MCF 10A (cell line): Measurements from ENCODE around the gene FABP6. TPM values are rescaled to one million over a fixed set of nuclear protein-coding genes. Genes with fewer than 3 reads are reported as not detected.
A peak's percentile ranks its signal among the peaks of the same experiment; 100 is the strongest.

Experiments used
- BruUV-seq: library from RNA; stranded (reverse); fragments of 400-500 nt; replicated peaks from 2 replicates; lab custom pipeline; 2021; lab: Mats Ljungman, UMichigan
- CTCF ChIA-PET: fragments of 300-600 bp; sonication (Branson Sonifier 250); formaldehyde crosslinking; extraction: SDS; loops from one replicate; lab custom pipeline; 2021; ENCODE audit warnings: antibody characterized with exemption, inconsistent platforms; lab: Yijun Ruan, JAX
- POLR2A ChIA-PET: fragments of 300-600, 350-650 bp; sonication (Branson Sonifier 250); formaldehyde crosslinking; extraction: SDS; loops from one replicate; lab custom pipeline; 2020; ENCODE audit warnings: antibody characterized with exemption, inconsistent platforms; lab: Yijun Ruan, JAX
- DNase-seq: peaks from one replicate; pipeline ENCODE4 v3.0.0-alpha.2; 2018; ENCODE audit not compliant: unreplicated experiment
- H3K27ac Mint-ChIP-seq: one replicate; pipeline ENCODE4 v1.8.0; 2022; ENCODE audit warnings: mild to moderate bottlenecking, low read depth, mixed read lengths; ENCODE audit not compliant: unreplicated experiment
- H3K27me3 Mint-ChIP-seq: one replicate; pipeline ENCODE4 v1.8.0; 2022; ENCODE audit warnings: mixed read lengths; ENCODE audit not compliant: insufficient read depth, unreplicated experiment
- H3K36me3 Mint-ChIP-seq: one replicate; pipeline ENCODE4 v1.8.0; 2022; ENCODE audit warnings: mild to moderate bottlenecking, moderate library complexity, mixed read lengths; ENCODE audit not compliant: insufficient read depth, unreplicated experiment
- H3K4me1 Mint-ChIP-seq: one replicate; pipeline ENCODE4 v1.8.0; 2022; ENCODE audit warnings: mixed read lengths; ENCODE audit not compliant: insufficient read depth, unreplicated experiment
- H3K4me3 Mint-ChIP-seq: one replicate; pipeline ENCODE4 v1.8.0; 2022; ENCODE audit warnings: mild to moderate bottlenecking, moderate library complexity, mixed read lengths; ENCODE audit not compliant: unreplicated experiment
- H3K9me3 Mint-ChIP-seq: one replicate; pipeline ENCODE4 v1.8.0; 2022; ENCODE audit warnings: mixed read lengths; ENCODE audit not compliant: unreplicated experiment
- CTCF ChIP-seq: fragments of 200-600 bp; IDR thresholded peaks from one replicate; pipeline ENCODE4 v1.8.0; 2022; ENCODE audit warnings: antibody characterized with exemption, mild to moderate bottlenecking; ENCODE audit not compliant: unreplicated experiment
- intact Hi-C: fragments of 100-400 bp; cut with micrococcal nuclease; formaldehyde crosslinking; loops from 2 replicates; pipeline ENCODE4 v1.14.1; 2022
- total RNA-seq: library from RNA; stranded (reverse); gene quantifications from 2 replicates; pipeline ENCODE4 v1.2.3, GENCODE V29; 2022

The FABP6 gene
- total RNA-seq, 1 experiment from 2014 or later, result not detected

DNA sequence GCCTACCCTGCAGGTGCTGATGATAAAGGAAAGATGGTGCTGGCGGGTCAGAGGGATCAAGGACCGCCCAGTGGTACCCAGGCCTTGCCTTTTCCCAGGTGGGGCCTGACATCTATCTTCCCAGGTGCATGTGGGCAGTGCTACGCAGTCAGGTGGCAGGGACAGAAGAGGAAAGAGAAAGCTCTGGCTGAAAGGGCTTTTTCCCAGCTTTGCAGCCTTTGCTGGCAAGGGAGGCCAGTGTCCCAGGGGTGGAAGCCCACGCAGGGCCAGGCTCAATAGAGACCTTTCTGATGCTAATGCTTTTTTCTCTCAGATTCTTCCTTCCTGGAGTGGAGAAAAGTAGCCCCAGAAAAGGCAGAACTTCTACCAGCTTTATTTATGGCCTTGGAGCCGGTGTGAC, 36.7 kb downstream of the FABP6 start:
- no peak overlapping the region for H3K27ac Mint-ChIP-seq
- POLR2A ChIA-PET, result interaction anchor here (1.2 kb wide), 1 partner anchor 21 kb away, joined by 3 read pairs; no protein-coding TSS in a partner anchor
- CTCF ChIA-PET, result interaction anchor here (0.6 to 1.3 kb wide), 2 partner anchors 15 to 229 kb away, joined by 4 to 5 read pairs; no protein-coding TSS in a partner anchor

GRCh38 chr5:160266752-160267345, 37.5 kb downstream of the FABP6 start:
- no peaks in the 10 kb centered on the region for H3K36me3 Mint-ChIP-seq
- H3K27ac Mint-ChIP-seq, result no peak overlapping the region
- no peak for DNase-seq
- no peak for TF ChIP-seq CTCF
- H3K4me1 Mint-ChIP-seq, result no peaks in the 10 kb centered on the region
- no peaks in the 10 kb centered on the region for H3K9me3 Mint-ChIP-seq
- intact Hi-C loops, result no loop called here
- BruUV-seq, result no TSS peak
- H3K4me3 Mint-ChIP-seq, result no peak overlapping the region
- CTCF ChIA-PET, result interaction anchor here (0.6 to 3.1 kb wide), 3 partner anchors 24 to 81 kb away, joined by 3 to 11 read pairs (median 8); no protein-coding TSS in a partner anchor
- H3K27me3 Mint-ChIP-seq, result no peaks in the 10 kb centered on the region
- POLR2A ChIA-PET, result interaction anchor here (1.0 to 2.0 kb wide), 3 partner anchors 17 to 57 kb away, joined by 3 to 5 read pairs (median 3); no protein-coding TSS in a partner anchor

More for the DNA sequence above, 36.7 kb downstream of the FABP6 start:
- H3K27me3 Mint-ChIP-seq, result no peaks in the 10 kb centered on the region
- no peak for DNase-seq
- no peaks in the 10 kb centered on the region for H3K36me3 Mint-ChIP-seq
- TF ChIP-seq CTCF, result no peak
- no peaks in the 10 kb centered on the region for H3K9me3 Mint-ChIP-seq
- H3K4me3 Mint-ChIP-seq, result no peak overlapping the region
- BruUV-seq, result no TSS peak
- H3K4me1 Mint-ChIP-seq, result no peaks in the 10 kb centered on the region
- intact Hi-C loops, result no loop called here

- ChIA-PET POLR2A (interaction anchor here (0.8 to 2.0 kb wide), 3 partner anchors 18 to 36 kb away, joined by 3 to 5 read pairs (median 5); no protein-coding TSS in a partner anchor), CTCF (interaction anchor here (0.6 to 3.1 kb wide), 4 partner anchors 8 to 77 kb away, joined by 3 to 11 read pairs (median 6); no protein-coding TSS in a partner anchor)
- H3K27me3 Mint-ChIP-seq, result no peaks in the 10 kb centered on the region
- H3K4me3 Mint-ChIP-seq, result no peak overlapping the region
- no peaks in the 10 kb centered on the region for H3K9me3 Mint-ChIP-seq
- intact Hi-C loops, result no loop called here
- no TSS peak for BruUV-seq
- no peak for TF ChIP-seq CTCF
- H3K27ac Mint-ChIP-seq, result no peak overlapping the region
- no peak for DNase-seq
- H3K36me3 Mint-ChIP-seq, result no peaks in the 10 kb centered on the region
- no peaks in the 10 kb centered on the region for H3K4me1 Mint-ChIP-seq
These were observed 38.8 kb downstream of the FABP6 start for GRCh38 chr5:160268121-160268520.

DNA sequence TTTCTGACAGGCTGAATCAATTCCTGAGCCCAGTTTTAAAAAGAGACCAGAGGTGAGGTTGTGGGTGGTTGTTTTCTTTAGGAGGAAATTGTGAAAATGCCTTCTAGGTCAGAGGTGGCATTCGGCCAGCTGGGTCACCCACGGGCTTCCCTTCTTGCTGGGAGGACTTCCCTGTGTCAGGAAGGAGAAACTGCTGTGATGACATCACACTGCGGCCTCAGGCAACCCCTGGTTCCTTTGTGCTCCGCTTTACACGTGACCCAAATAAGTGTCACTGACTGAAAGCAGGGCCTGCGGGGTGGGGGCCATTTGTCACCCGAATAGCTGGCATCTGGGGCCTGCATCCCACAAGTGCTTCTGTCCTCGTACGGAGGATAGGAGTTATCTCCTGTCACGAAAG, 39.7 kb downstream of the FABP6 start:
- intact Hi-C loops, result no loop called here
- CTCF ChIA-PET, result interaction anchor here (0.6 to 3.1 kb wide), 7 partner anchors 9 to 888 kb away, joined by 3 to 11 read pairs (median 3); no protein-coding TSS in a partner anchor
- Mint-ChIP-seq H3K4me3 (no peak overlapping the region), H3K36me3 (no peaks in the 10 kb centered on the region), H3K9me3 (no peaks in the 10 kb centered on the region), H3K27me3 (no peaks in the 10 kb centered on the region), H3K4me1 (no peaks in the 10 kb centered on the region), H3K27ac (no peak overlapping the region)
- no peak for TF ChIP-seq CTCF
- no TSS peak for BruUV-seq
- POLR2A ChIA-PET, result interaction anchor here (0.8 to 1.4 kb wide), 2 partner anchors 16 to 22 kb away, joined by 3 to 5 read pairs; no protein-coding TSS in a partner anchor
- peak; percentile 90 for DNase-seq
